Neuron (in vitro differentiated cells): ENCODE measurements around the gene ICA1.
"Not testable (repeated sequence)": the region's sequence is repeated elsewhere in the genome, so short reads cannot be mapped to it uniquely, and the experiment has no call there.

Experiments used
- H2AFZ ChIP-seq: one replicate; pipeline ENCODE4 v1.6.1; 2013; ENCODE audit warnings: low read depth, mild to moderate bottlenecking, inconsistent platforms, low read length, moderate library complexity
- H3K27me3 ChIP-seq: one replicate; pipeline ENCODE4 v1.6.1; 2013; ENCODE audit warnings: low read length; ENCODE audit not compliant: insufficient read depth
- H3K36me3 ChIP-seq: one replicate; pipeline ENCODE4 v1.6.1; 2013; ENCODE audit warnings: low read length; ENCODE audit not compliant: insufficient read depth
- H3K4me1 ChIP-seq: one replicate; pipeline ENCODE4 v1.6.1; 2013; ENCODE audit warnings: low read length; ENCODE audit not compliant: insufficient read depth
- H3K4me3 ChIP-seq: 2 replicates; pipeline ENCODE4 v1.5.1; 2013; ENCODE audit warnings: mild to moderate bottlenecking, low read length, moderate library complexity
- H3K9me3 ChIP-seq: one replicate; pipeline ENCODE4 v1.6.1; 2013; ENCODE audit warnings: low read length

Gene ICA1

GRCh38 chr7:8113184-8113583 is 148.8 kb downstream of the ICA1 start:
- Histone ChIP-seq H3K4me1 (no peaks in the 10 kb centered on the region), H3K4me3 (no peak overlapping the region), H3K36me3 (no peaks in the 10 kb centered on the region), H3K27me3 (no peaks in the 10 kb centered on the region), H3K9me3 (peaks cover 10% of the 10 kb centered on the region), H2AFZ (no peak overlapping the region)

- Histone ChIP-seq H3K9me3 (peaks cover 10% of the 10 kb centered on the region), H3K36me3 (no peaks in the 10 kb centered on the region), H2AFZ (no peak overlapping the region), H3K4me3 (no peak overlapping the region), H3K27me3 (no peaks in the 10 kb centered on the region), H3K4me1 (no peaks in the 10 kb centered on the region)
Observed at GRCh38 chr7:8112685-8113084, 149.3 kb downstream of the ICA1 start.

GRCh38 chr7:8111282-8111960 is 150.5 kb downstream of the ICA1 start:
- Histone ChIP-seq H3K9me3 (peaks cover 10% of the 10 kb centered on the region), H2AFZ (no peak overlapping the region), H3K4me3 (no peak overlapping the region), H3K36me3 (no peaks in the 10 kb centered on the region), H3K4me1 (no peaks in the 10 kb centered on the region), H3K27me3 (no peaks in the 10 kb centered on the region)

GRCh38 chr7:8109196-8110022 is 152.6 kb downstream of the ICA1 start:
- H3K36me3 ChIP-seq = no peaks in the 10 kb centered on the region

GRCh38 chr7:8105449-8106095 is 156.4 kb downstream of the ICA1 start:
- H3K36me3 ChIP-seq = no peaks in the 10 kb centered on the region
- H2AFZ ChIP-seq = no peak overlapping the region
- H3K27me3 ChIP-seq = no peaks in the 10 kb centered on the region
- no peak overlapping the region for H3K4me3 ChIP-seq
- no peaks in the 10 kb centered on the region for H3K9me3 ChIP-seq
- no peaks in the 10 kb centered on the region for H3K4me1 ChIP-seq

More at GRCh38 chr7:8109196-8110022, 152.6 kb downstream of the ICA1 start:
- H3K9me3 ChIP-seq = peaks cover 10% of the 10 kb centered on the region
- H2AFZ ChIP-seq = no peak overlapping the region
- H3K4me3 ChIP-seq = no peak overlapping the region
- H3K4me1 ChIP-seq = no peaks in the 10 kb centered on the region
- no peaks in the 10 kb centered on the region for H3K27me3 ChIP-seq

- H3K4me1 ChIP-seq = no peaks in the 10 kb centered on the region
- no peaks in the 10 kb centered on the region for H3K36me3 ChIP-seq
- H3K4me3 ChIP-seq = no peak overlapping the region
- H3K9me3 ChIP-seq = no peaks in the 10 kb centered on the region
- no peak overlapping the region for H2AFZ ChIP-seq
- no peaks in the 10 kb centered on the region for H3K27me3 ChIP-seq
Observed at GRCh38 chr7:8103282-8103681, 158.7 kb downstream of the ICA1 start.

- H2AFZ ChIP-seq, H3K9me3 ChIP-seq: not testable (repeated sequence)
Observed at GRCh38 chr7:8101292-8101691, 160.7 kb downstream of the ICA1 start.

GRCh38 chr7:8094164-8095140 is 167.5 kb downstream of the ICA1 start:
- H3K27me3 ChIP-seq = no peaks in the 10 kb centered on the region
- H3K4me3 ChIP-seq = no peak overlapping the region
- no peaks in the 10 kb centered on the region for H3K36me3 ChIP-seq
- no peaks in the 10 kb centered on the region for H3K4me1 ChIP-seq
- H2AFZ ChIP-seq = no peak overlapping the region
- H3K9me3 ChIP-seq = peaks cover 4% of the 10 kb centered on the region

More at GRCh38 chr7:8101292-8101691, 160.7 kb downstream of the ICA1 start:
- not testable (repeated sequence) for H3K36me3 ChIP-seq, H3K4me3 ChIP-seq, H3K4me1 ChIP-seq, H3K27me3 ChIP-seq

- Histone ChIP-seq H3K36me3 (peaks cover 10% of the 10 kb centered on the region), H3K27me3 (no peaks in the 10 kb centered on the region), H3K4me1 (no peaks in the 10 kb centered on the region), H3K9me3 (peaks cover 4% of the 10 kb centered on the region), H3K4me3 (no peak overlapping the region), H2AFZ (no peak overlapping the region)
Observed at GRCh38 chr7:8092140-8092539, 169.8 kb downstream of the ICA1 start.

- Histone ChIP-seq H3K27me3 (no peaks in the 10 kb centered on the region), H3K4me3 (no peak overlapping the region), H2AFZ (no peak overlapping the region), H3K9me3 (no peaks in the 10 kb centered on the region), H3K4me1 (no peaks in the 10 kb centered on the region), H3K36me3 (peaks cover 25% of the 10 kb centered on the region)
Observed at GRCh38 chr7:8089036-8089780, 172.8 kb downstream of the ICA1 start.

- Histone ChIP-seq H3K4me1 (no peaks in the 10 kb centered on the region), H3K36me3 (peaks cover 25% of the 10 kb centered on the region), H2AFZ (no peak overlapping the region), H3K9me3 (no peaks in the 10 kb centered on the region), H3K27me3 (no peaks in the 10 kb centered on the region), H3K4me3 (no peak overlapping the region)
Observed at GRCh38 chr7:8086239-8086638, 175.7 kb downstream of the ICA1 start.

- Histone ChIP-seq H3K4me3 (no peak overlapping the region), H2AFZ (no peak overlapping the region), H3K4me1 (no peaks in the 10 kb centered on the region)
Observed at GRCh38 chr7:8085420-8085819, 176.5 kb downstream of the ICA1 start.

More at GRCh38 chr7:8085420-8085819, 176.5 kb downstream of the ICA1 start:
- H3K27me3 ChIP-seq = no peaks in the 10 kb centered on the region
- H3K9me3 ChIP-seq = no peaks in the 10 kb centered on the region
- H3K36me3 ChIP-seq = peaks cover 25% of the 10 kb centered on the region
